ENCODE results near the gene ALDOB. TPM values are rescaled to one million over a fixed set of nuclear protein-coding genes. Genes with fewer than 3 reads are reported as not detected.

The ALDOB gene
- total RNA-seq, 2 donors from 2014 or later: 23.4 to 86.6 TPM

GRCh38 chr9:101380295-101380694 is 55.3 kb downstream of the ALDOB start:
- no peak for DNase-seq
- H3K27ac ChIP-seq: no peak overlapping the region
- intact Hi-C loops (cut with DNase I): no loop called here
- H3K36me3 ChIP-seq (replicated peaks in 1 of 2; ENCODE audit: insufficient read depth in 1 of 2, low read depth in 2 of 2): no peaks in the 10 kb centered on the region
- no peaks in the 10 kb centered on the region for H3K27me3 ChIP-seq
- no peak overlapping the region for H3K4me3 ChIP-seq
- ATAC-seq: no peak
- H3K4me1 ChIP-seq: peaks cover 4% of the 10 kb centered on the region
- TF ChIP-seq POLR2A (IDR thresholded peaks at IDR 0.05): no peak
- no peak for TF ChIP-seq CTCF (IDR thresholded peaks at IDR 0.05)
- no peaks in the 10 kb centered on the region for H3K9me3 ChIP-seq

- TF ChIP-seq POLR2A (IDR thresholded peaks at IDR 0.05) (no peak), CTCF (IDR thresholded peaks at IDR 0.05) (no peak)
- no peaks in the 10 kb centered on the region for H3K36me3 ChIP-seq (replicated peaks in 1 of 2; ENCODE audit: insufficient read depth in 1 of 2, low read depth in 2 of 2)
- H3K9me3 ChIP-seq: no peaks in the 10 kb centered on the region
- 70 to 75% methylated on average over 6 of the region's 6 CpGs for WGBS, 2 donors
- no peak overlapping the region for H3K4me3 ChIP-seq
- ATAC-seq (no peak), DNase-seq (no peak)
- H3K4me1 ChIP-seq: no peaks in the 10 kb centered on the region
- H3K27me3 ChIP-seq: no peaks in the 10 kb centered on the region
- intact Hi-C loops (cut with DNase I): no loop called here
- no peak overlapping the region for H3K27ac ChIP-seq
Observed at GRCh38 chr9:101376111-101376848, 59.3 kb downstream of the ALDOB start.

- WGBS, 2 donors: 85 to 94% methylated on average over 12 of the region's 12 CpGs
- Histone ChIP-seq H3K4me1 (no peaks in the 10 kb centered on the region), H3K27me3 (no peaks in the 10 kb centered on the region), H3K27ac (no peak overlapping the region), H3K9me3 (no peaks in the 10 kb centered on the region), H3K36me3 (replicated peaks in 1 of 2; ENCODE audit: insufficient read depth in 1 of 2, low read depth in 2 of 2) (no peaks in the 10 kb centered on the region), H3K4me3 (no peak overlapping the region)
- no peak for TF ChIP-seq POLR2A (IDR thresholded peaks at IDR 0.05)
- no peak for TF ChIP-seq CTCF (IDR thresholded peaks at IDR 0.05)
- intact Hi-C loops (cut with DNase I): no loop called here
- DNase-seq (no peak), ATAC-seq (no peak)
Observed at GRCh38 chr9:101375546-101375945, 60.0 kb downstream of the ALDOB start.

GRCh38 chr9:101372327-101373118 is 63.1 kb downstream of the ALDOB start:
- WGBS, 2 donors: 76 to 80% methylated on average over 2 of the region's 2 CpGs
- no peak for ATAC-seq
- intact Hi-C loops (cut with DNase I): no loop called here
- Histone ChIP-seq H3K36me3 (replicated peaks in 1 of 2; ENCODE audit: insufficient read depth in 1 of 2, low read depth in 2 of 2) (no peaks in the 10 kb centered on the region), H3K27me3 (no peaks in the 10 kb centered on the region), H3K9me3 (no peaks in the 10 kb centered on the region), H3K4me3 (no peak overlapping the region), H3K4me1 (no peaks in the 10 kb centered on the region), H3K27ac (no peak overlapping the region)
- no peak for DNase-seq
- TF ChIP-seq POLR2A (IDR thresholded peaks at IDR 0.05) (no peak), CTCF (IDR thresholded peaks at IDR 0.05) (no peak)
